HEK293T (cell line): ENCODE measurements around the gene ZNF683.

ENCODE experiments used
- ARNT ChIP-seq: fragments of 450-650 bp; IDR thresholded peaks from 2 replicates; pipeline ENCODE4 v1.6.1; 2017; ENCODE audit warnings: mild to moderate bottlenecking
- BHLHE40 ChIP-seq: fragments of 450-650 bp; IDR thresholded peaks from 2 replicates; pipeline ENCODE4 v1.6.1; 2016; ENCODE audit warnings: mild to moderate bottlenecking, moderate library complexity, borderline replicate concordance
- CTBP1 ChIP-seq: fragments of 450-650 bp; IDR thresholded peaks from 2 replicates; pipeline ENCODE4 v1.6.1; 2016; ENCODE audit warnings: borderline replicate concordance
- ELF4 ChIP-seq: fragments of 450-650 bp; IDR thresholded peaks from 2 replicates; pipeline ENCODE4 v1.6.1; 2017; ENCODE audit warnings: antibody characterized with exemption
- FOXK2 ChIP-seq: fragments of 450-650 bp; IDR thresholded peaks from 2 replicates; pipeline ENCODE4 v1.6.1; 2016; ENCODE audit warnings: mild to moderate bottlenecking
- FOXM1 ChIP-seq: fragments of 450-650 bp; IDR thresholded peaks from 2 replicates; pipeline ENCODE4 v1.6.1; 2017; ENCODE audit warnings: mild to moderate bottlenecking, borderline replicate concordance
- SP1 ChIP-seq: fragments of 450-650 bp; IDR thresholded peaks from 2 replicates; pipeline ENCODE4 v1.6.1; 2017
- SUZ12 ChIP-seq: fragments of 450-650 bp; IDR thresholded peaks from 2 replicates; pipeline ENCODE4 v1.6.1; 2016; ENCODE audit warnings: mild to moderate bottlenecking

DNA sequence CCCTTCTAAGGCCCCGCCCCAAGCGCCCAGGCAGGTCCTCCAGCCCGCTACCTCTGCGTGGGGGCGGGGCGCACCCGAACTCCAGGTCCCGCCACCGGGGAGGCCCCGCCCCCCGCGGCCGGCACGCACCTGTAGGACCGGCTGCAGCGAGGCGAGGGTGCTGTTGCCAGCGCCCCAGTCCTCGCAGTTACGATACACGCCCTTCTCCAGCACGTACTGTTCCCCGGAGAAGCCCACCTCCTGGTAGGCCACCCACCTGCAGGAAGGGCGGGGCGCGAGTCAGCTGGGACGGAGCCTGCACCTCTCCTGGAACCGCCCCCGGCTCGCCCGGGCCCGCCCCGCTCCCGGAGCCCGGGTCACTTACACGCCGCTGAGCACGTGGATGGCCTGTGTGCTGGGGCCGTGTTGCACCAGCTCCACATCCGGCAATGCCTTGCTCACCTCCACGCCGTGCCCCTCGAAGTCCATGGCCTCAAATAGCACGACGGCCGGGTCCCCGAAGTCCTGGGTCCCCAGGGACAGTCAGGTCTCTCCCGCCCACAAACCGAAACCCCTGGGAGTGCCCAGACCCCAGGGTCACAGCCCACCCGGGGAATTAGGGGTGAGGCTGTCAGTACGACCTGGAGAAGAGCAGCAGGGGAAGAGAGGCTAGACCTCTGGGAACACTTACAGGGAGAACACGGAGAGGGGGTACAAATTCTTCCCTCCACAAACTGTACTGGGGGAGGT lies 35.9 kb downstream of the ZNF683 start:
- TF ChIP-seq ELF4 (no peak), SP1 (no peak), FOXK2 (no peak), SUZ12 (no peak), ARNT (no peak), CTBP1 (no peak), BHLHE40 (no peak), FOXM1 (no peak)
